GM21576 (cell line): Measurements from ENCODE around the gene ZNF69.
A peak's percentile ranks its signal among the peaks of the same experiment; 100 is the strongest.
"Not testable (repeated sequence)": the region's sequence is repeated elsewhere in the genome, so short reads cannot be mapped to it uniquely, and the experiment has no call there.

Source experiments
- ATAC-seq: cut with Tn5 transposase; IDR thresholded peaks from one replicate; pipeline ENCODE4 v1.9.1; 2021; ENCODE audit warnings: mild to moderate bottlenecking, moderate library complexity; ENCODE audit not compliant: unreplicated experiment

Gene ZNF69

GRCh38 chr19:11890634-11891033, 3.1 kb downstream of the ZNF69 start:
- ATAC-seq: no peak

GRCh38 chr19:11894851-11895250, 7.3 kb downstream of the ZNF69 start:
- no peak for ATAC-seq

GRCh38 chr19:11902228-11902627, 14.6 kb downstream of the ZNF69 start:
- no peak for ATAC-seq

- ATAC-seq: no peak
Measured at GRCh38 chr19:11905928-11906327, 18.3 kb downstream of the ZNF69 start.

GRCh38 chr19:11911937-11912336, 24.4 kb downstream of the ZNF69 start:
- not testable (repeated sequence) for ATAC-seq

GRCh38 chr19:11914417-11915051, 27.0 kb downstream of the ZNF69 start:
- ATAC-seq: not testable (repeated sequence)

- no peak for ATAC-seq
Measured at GRCh38 chr19:11921852-11922495, 34.4 kb downstream of the ZNF69 start.

GRCh38 chr19:11924886-11925650, 37.5 kb downstream of the ZNF69 start, which contains the start of gene ZNF700:
Gene ZNF700, plus strand, starts transcription at chr19:11925107. Its CDS starts 104 bp downstream, at chr19:11925211.
- ATAC-seq: peak; percentile 87

GRCh38 chr19:11925651-11926187, 38.1 kb downstream of the ZNF69 start:
- ATAC-seq: not testable (repeated sequence)

- no peak for ATAC-seq
Measured at GRCh38 chr19:11927227-11927626, 39.6 kb downstream of the ZNF69 start.

GRCh38 chr19:11931051-11931450, 43.5 kb downstream of the ZNF69 start:
- ATAC-seq: no peak

GRCh38 chr19:11931513-11931912, 43.9 kb downstream of the ZNF69 start:
- ATAC-seq: no peak

- not testable (repeated sequence) for ATAC-seq
Measured at GRCh38 chr19:11935829-11936228, 48.2 kb downstream of the ZNF69 start.

- not testable (repeated sequence) for ATAC-seq
Measured at GRCh38 chr19:11938383-11938782, 50.8 kb downstream of the ZNF69 start.

GRCh38 chr19:11941361-11941887, 53.8 kb downstream of the ZNF69 start:
- not testable (repeated sequence) for ATAC-seq

- ATAC-seq: no peak
Measured at GRCh38 chr19:11942008-11942842, 54.6 kb downstream of the ZNF69 start.

- no peak for ATAC-seq
Measured at GRCh38 chr19:11942843-11943108, 55.2 kb downstream of the ZNF69 start.

GRCh38 chr19:11944656-11945055, 57.1 kb downstream of the ZNF69 start:
- ATAC-seq: no peak

GRCh38 chr19:11948646-11949045, 61.1 kb downstream of the ZNF69 start:
- no peak for ATAC-seq

- ATAC-seq: no peak
Measured at GRCh38 chr19:11949201-11949600, 61.6 kb downstream of the ZNF69 start.
